GM18499 (cell line): ENCODE data around the gene ATP6V1G2.
"Not testable (repeated sequence)": the region's sequence is repeated elsewhere in the genome, so short reads cannot be mapped to it uniquely, and the experiment has no call there.

ENCODE experiments used
- ATAC-seq: cut with Tn5 transposase; IDR thresholded peaks from one replicate; pipeline ENCODE4 v1.9.1; 2021; ENCODE audit warnings: moderate number of reproducible peaks; ENCODE audit not compliant: insufficient read depth, unreplicated experiment

Gene ATP6V1G2

DNA sequence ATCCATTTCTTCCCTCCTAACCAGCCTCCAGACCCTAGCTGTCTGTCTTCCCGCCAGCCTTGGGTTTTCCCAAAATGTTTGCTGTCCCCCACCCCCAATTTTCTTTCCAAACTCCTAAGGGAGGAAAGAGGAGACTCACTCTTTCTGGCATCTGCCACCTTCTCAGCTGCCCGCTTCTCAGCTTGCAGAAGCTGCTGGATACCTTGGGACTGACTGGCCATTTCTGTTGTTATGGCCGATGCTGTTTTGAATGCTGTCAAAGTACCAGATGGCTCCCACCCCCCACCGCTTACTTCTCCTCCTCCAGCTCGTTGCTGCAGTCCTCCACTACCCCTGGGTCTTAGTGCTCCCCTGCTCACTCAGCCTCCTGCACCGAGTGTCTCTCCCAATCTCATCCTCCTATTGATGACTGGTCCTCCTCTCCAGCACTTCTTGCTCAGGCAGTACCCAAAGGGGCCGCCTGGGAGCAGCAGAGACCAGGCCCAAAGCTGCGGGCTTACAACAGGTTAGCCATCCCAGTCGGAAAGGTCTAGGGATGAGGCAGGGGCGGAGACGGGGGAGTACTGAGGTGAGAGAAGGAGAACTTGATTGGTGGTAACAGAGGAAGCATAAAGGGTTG, at the start of gene ATP6V1G2:
Gene ATP6V1G2 (minus strand): TSS at position 270 of the 619 bp plus-strand sequence. CDS start 49 bp downstream, at position 221.
- no peak for ATAC-seq

DNA sequence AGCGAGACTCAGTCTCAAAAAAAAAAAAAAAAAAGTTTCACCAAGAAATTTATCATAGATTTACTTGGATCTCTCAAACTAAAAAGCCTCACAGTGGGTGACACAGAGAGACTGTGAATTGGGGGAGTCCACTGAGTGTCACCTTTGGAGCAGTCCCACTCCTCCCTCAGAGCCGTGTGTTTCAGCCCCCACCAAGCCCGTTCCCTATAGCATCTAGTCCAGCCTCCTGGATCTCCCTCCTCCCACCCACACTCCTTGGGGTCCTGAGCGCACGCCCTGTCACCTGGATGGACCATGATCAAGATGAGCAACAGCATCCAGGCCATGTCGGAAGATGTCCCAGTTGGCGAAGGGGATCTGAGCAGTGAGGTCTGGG, 46.0 kb upstream of the ATP6V1G2 start:
- no peak for ATAC-seq

- not testable (repeated sequence) for ATAC-seq
Observed at GRCh38 chr6:31590691-31591090, 44.3 kb upstream of the ATP6V1G2 start.

DNA sequence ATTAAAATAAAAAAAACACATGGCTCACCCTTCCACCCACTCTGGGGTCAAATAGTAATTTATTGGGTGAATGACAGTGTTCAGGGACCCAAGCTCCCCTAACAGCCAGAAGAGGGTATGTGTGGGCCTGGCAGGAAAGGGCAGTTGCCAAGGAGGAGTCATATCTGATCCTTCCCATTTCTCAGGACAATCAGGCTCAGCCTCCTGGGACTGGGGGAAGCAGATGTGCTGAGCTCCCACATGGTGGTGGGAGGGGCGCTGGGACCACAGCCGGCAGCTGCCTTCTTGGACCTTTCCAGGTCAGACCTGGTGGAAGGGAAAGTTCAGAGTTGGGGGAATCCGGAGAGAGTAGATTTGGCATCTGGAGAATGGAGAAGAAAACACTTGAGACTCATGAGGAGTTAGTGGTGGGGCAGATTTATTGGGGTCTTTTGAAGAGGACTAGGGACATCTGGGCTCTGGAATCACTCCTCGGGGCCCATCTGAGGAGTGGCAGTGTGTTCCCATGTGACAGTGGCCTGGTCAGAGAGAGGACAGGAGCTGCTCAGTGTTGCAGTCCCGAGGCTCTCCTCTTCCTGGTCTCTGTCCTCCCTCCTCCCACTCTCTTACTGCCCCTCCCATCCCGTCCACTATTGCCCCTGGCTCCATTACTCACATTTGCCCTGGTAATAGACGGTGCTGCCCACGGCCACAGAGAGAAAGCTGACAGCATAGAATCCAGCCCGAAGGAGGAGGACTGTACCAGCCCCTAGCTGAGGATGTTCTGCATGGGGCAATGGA, 42.7 kb upstream of the ATP6V1G2 start:
- no peak for ATAC-seq

DNA sequence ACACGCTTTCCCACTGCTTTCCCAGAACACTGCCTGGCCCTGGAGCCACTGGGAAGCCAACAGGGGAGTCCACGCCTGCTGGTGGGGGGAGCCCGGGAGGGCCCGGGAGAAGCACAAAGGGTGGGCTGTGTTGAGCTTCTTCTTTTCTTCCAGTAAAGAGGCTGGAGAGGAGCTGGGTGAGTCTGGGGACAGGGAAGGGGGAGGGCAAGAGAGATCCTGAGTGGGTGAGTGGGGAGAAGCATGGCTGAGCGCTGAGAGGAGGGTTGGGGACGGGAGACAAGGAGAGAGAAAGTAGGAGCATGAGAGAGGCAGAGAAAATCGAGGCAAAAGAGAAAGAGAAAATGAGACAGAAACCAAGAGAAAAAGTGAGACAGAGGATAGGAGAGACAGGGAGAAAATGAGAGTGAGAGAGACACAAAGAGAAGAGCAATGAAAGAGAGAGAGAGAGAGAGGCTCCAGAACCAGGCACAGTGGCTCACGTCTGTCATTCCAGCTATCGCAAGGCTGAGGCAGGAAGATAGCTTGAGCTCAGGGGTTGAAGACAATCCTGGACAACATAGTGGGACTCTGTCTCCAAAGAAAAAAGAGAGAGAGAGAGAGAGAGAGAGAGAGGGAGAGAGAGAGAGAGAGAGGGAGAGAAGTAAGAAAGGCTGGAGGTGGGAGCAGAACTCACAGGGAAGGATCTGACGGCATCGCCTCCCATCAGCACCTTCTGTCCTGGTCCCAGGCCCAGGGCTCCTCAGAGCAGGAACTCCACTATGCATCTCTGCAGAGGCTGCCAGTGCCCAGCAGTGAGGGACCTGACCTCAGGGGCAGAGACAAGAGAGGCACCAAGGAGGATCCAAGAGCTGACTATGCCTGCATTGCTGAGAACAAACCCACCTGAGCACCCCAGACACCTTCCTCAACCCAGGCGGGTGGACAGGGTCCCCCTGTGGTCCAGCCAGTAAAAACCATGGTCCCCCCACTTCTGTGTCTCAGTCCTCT, 41.7 kb upstream of the ATP6V1G2 start:
- no peak for ATAC-seq

- ATAC-seq, result no peak
Observed at GRCh38 chr6:31586599-31587281, 40.3 kb upstream of the ATP6V1G2 start.

DNA sequence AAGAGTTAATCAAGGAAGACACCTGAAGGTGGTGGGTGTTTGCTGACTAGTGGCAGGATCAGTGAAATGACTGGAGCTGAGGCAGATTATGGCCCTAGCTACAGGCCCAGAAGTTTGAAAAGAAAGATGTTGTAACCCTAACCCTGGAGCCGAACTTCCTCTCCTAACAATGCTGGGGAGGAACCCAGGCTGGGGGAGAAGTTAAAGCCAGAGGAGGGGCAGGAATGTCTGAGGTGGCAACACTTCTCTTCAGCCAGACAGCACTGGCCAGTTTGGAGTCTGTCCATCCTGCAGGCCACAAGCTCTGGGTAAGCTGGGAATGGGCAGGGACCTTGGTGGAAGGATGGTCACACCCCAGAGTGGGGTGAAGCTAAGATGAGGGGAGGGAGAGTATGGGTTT, 39.6 kb upstream of the ATP6V1G2 start, which contains the start of gene LST1:
Gene LST1 (plus strand): TSS at position 270 of the 400 bp plus-strand sequence. CDS start 1,023 bp downstream, outside the sequence.
- no peak for ATAC-seq

- ATAC-seq, result no peak
Observed at GRCh38 chr6:31585491-31585890, 39.1 kb upstream of the ATP6V1G2 start.

DNA sequence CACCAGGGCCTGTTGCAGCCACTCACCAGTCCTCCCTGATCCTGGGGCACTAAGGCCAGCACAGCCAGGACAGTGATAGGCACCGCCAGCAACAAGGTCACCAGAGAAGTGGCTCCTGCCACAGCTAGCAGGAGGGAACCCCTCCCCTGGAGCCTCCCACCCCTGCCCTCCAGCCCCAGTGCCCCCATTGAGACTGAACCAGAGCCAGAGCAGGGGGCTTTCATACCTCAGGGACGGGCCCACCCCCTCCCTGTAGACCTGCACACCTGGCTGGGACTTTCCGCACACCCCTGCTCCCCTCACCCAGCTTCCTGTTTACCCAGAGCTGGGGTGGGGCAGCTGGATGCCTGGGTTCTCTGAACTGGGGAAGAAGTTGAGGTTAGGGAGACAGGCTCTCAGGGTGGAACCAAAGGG, 35.8 kb upstream of the ATP6V1G2 start, which contains the start of gene LTB:
Gene LTB (minus strand): TSS at position 195 of the 414 bp plus-strand sequence. CDS start 7 bp downstream, at position 188.
- ATAC-seq, result no peak

GRCh38 chr6:31581434-31582229, 35.2 kb upstream of the ATP6V1G2 start:
- no peak for ATAC-seq

DNA sequence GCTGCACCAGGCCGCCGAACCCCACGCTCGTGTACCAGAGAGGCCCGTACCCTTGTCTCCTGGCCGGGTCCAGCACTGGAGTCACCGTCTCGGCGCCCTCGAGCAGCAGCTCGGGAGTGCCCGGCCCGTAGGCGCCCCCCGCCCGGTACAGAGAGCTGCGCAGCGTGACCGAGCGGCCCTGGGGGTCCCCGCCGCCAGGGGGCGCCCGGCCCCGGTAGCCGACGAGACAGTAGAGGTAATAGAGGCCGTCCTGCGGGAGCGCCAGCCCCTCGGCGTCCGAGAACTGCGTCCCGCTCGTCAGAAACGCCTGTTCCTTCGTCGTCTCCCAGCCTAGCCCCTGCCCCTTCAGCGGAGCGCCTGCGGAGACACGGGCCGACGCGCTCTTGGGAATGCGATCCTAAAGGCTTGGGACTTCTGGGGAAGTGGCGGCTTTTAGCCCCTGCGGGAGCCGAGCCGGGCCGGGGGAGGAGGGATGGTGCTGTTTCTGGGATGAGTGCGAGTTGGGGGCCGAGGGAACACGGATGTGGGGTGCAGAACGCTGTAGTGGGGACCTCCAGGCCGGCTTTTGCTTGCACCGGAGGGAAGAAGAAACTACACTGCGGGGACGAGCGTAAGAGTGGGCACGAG, 34.5 kb upstream of the ATP6V1G2 start:
- ATAC-seq, result peak; percentile 39

DNA sequence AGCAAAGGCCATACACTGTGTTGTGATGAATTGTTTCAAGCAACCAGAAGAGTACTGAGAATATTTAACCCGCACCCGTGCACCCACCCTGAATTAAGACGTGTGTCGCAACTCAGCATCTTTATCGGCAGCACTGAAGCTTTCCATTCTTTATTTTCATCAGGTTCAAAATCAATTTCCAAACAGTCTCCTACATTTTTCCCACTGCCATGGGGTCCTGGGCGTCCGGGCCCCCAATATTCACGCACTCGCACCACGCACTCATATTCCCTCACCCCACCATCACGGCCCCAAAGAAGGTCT, 34.0 kb upstream of the ATP6V1G2 start:
- no peak for ATAC-seq

GRCh38 chr6:31579546-31580437, 33.4 kb upstream of the ATP6V1G2 start:
- ATAC-seq, result no peak

- ATAC-seq, result no peak
Observed at GRCh38 chr6:31579119-31579505, 32.7 kb upstream of the ATP6V1G2 start.

GRCh38 chr6:31578184-31579118, 32.0 kb upstream of the ATP6V1G2 start:
- no peak for ATAC-seq

DNA sequence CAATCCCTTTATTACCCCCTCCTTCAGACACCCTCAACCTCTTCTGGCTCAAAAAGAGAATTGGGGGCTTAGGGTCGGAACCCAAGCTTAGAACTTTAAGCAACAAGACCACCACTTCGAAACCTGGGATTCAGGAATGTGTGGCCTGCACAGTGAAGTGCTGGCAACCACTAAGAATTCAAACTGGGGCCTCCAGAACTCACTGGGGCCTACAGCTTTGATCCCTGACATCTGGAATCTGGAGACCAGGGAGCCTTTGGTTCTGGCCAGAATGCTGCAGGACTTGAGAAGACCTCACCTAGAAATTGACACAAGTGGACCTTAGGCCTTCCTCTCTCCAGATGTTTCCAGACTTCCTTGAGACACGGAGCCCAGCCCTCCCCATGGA, 31.2 kb upstream of the ATP6V1G2 start:
- no peak for ATAC-seq
